H1 (cell line): Measurements from ENCODE around the gene MYO16. TPM values are rescaled to one million over a fixed set of nuclear protein-coding genes. Genes with fewer than 3 reads are reported as not detected.

Source experiments
- CEBPB ChIP-seq: IDR thresholded peaks from 2 replicates; pipeline ENCODE4 v1.6.1; 2012; ENCODE audit warnings: low read depth, low read length
- POU5F1 ChIP-seq: IDR thresholded peaks from 2 replicates; pipeline ENCODE4 v1.6.1; 2011; ENCODE audit warnings: low read depth, mild to moderate bottlenecking, low read length, moderate library complexity
- SRF ChIP-seq: IDR thresholded peaks from 2 replicates; pipeline ENCODE4 v1.6.1; 2011; ENCODE audit warnings: mild to moderate bottlenecking, low read depth, low read length, moderate library complexity
- TBP ChIP-seq: IDR thresholded peaks from 2 replicates; pipeline ENCODE4 v1.6.1; 2011; ENCODE audit warnings: low read depth, low read length, improper control_type of control experiment
- polyA plus RNA-seq, 7 experiments: library from polyadenylated mRNA; depleted of rRNA in 3 of 7; stranded (reverse) in 5 of 7; unstranded in 2 of 7; fragments of >200 nt in 5 of 7; fragments of 200-250 nt in 2 of 7; gene quantifications; 1 replicate in 5 of 7; 2 replicates in 1 of 7; 4 replicates in 1 of 7; pipeline versions ENCODE4 v1.2.1 to v1.2.3, GENCODE V29; 2011 to 2013; ENCODE audit warnings: missing spikeins in 2 of 7, mixed read lengths in 2 of 7
- total RNA-seq: library from RNA; stranded (reverse); fragmentation: NEBNext Ultra II Directional; extraction: Animal tissue kit (Norgen Biotek cat#: 25700); gene quantifications from 2 replicates; pipeline ENCODE4 v1.2.1, GENCODE V29; 2021

The MYO16 gene
- total and polyA plus RNA-seq, 2 of the 8 experiments (the other 6 are each of a cell fraction or from before 2014, with no cell fraction given): 0.02 to 0.22 TPM

DNA sequence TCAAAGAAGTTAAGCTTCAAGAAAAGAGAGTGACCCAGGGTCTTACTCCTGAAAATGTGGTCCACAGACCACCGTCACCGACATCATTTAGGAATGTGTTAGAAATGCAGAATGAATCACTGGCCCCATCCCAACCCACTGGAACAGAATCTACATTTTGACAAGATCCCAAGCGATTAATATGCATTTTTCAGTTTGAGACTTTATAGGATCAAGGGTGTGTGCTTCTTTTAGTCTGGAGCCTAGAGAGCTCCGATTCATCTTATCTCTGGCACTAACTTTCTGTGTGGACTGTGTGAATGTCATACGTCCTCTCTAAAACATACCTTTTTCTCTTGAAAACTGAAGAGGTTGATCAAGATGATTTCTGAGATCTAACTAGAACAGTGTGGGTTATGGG, 484.8 kb downstream of the MYO16 start (continued):
- no peak for TF ChIP-seq POU5F1
- TF ChIP-seq TBP: no peak
- TF ChIP-seq CEBPB: no peak
- no peak for TF ChIP-seq SRF
